Endothelial cell of umbilical vein (primary cell): ENCODE data around the gene SEPTIN10. TPM values are rescaled to one million over a fixed set of nuclear protein-coding genes. Genes with fewer than 3 reads are reported as not detected.

Experiments used
- BruUV-seq: library from RNA; stranded (reverse); fragments of 400-500 nt; replicated peaks from 2 replicates; lab custom pipeline; 2021; lab: Mats Ljungman, UMichigan
- CTCF ChIA-PET: fragments of 300-600, 350-600 bp; sonication (Branson Sonifier 250); formaldehyde crosslinking; loops from one replicate; lab custom pipeline; 2021; ENCODE audit warnings: antibody characterized with exemption, inconsistent platforms; lab: Charles Lee
- POLR2A ChIA-PET: fragments of 300-600, 350-600 bp; sonication (Branson Sonifier 250); formaldehyde crosslinking; loops from one replicate; lab custom pipeline; 2021; ENCODE audit warnings: antibody characterized with exemption, inconsistent platforms; lab: Charles Lee
- DNase-seq: peaks from one replicate; pipeline ENCODE4 v3.0.0-alpha.2; 2011; ENCODE audit warnings: low read depth, low spot score
- FAIRE-seq: peaks from 2 replicates; lab custom pipeline; 2011; peaks lifted over from hg19 to GRCh38; lab: Jason Lieb, UNC
- H2AFZ ChIP-seq: 2 replicates; pipeline ENCODE4 v1.6.0; 2012; ENCODE audit warnings: low read depth, low read length, control low read depth, inconsistent platforms
- H3K27ac ChIP-seq: 2 replicates; pipeline ENCODE4 v1.5.1; 2011; ENCODE audit warnings: low read depth, mild to moderate bottlenecking, control low read depth, low read length, moderate library complexity; ENCODE audit not compliant: insufficient read depth
- H3K27me3 ChIP-seq, 2 experiments: 2 replicates each; pipeline versions ENCODE4 v1.6.0 to v1.6.1; 2011; ENCODE audit warnings: low read length in 2 of 2, mixed read lengths in 1 of 2; ENCODE audit not compliant: control insufficient read depth in 2 of 2, insufficient read depth in 2 of 2
- H3K36me3 ChIP-seq, 2 experiments: 2 replicates in 1 of 2; 3 replicates in 1 of 2; pipeline ENCODE4 v1.5.1; 2011; ENCODE audit warnings: low read length in 2 of 2, mild to moderate bottlenecking in 1 of 2, moderate library complexity in 1 of 2; ENCODE audit not compliant: control insufficient read depth in 2 of 2, insufficient read depth in 2 of 2; ENCODE audit errors: extremely low read depth in 1 of 2
- H3K4me1 ChIP-seq: 3 replicates; pipeline ENCODE4 v1.5.1; 2011; ENCODE audit warnings: mild to moderate bottlenecking, low read length; ENCODE audit not compliant: control insufficient read depth, insufficient read depth; ENCODE audit errors: extremely low read depth
- H3K4me2 ChIP-seq: 2 replicates; pipeline ENCODE4 v1.6.1; 2011; ENCODE audit warnings: low read length, control low read depth, mixed read lengths; ENCODE audit not compliant: insufficient read depth
- H3K4me3 ChIP-seq, 3 experiments: fragments of 200-600 bp in 1 of 3; sonication (generic), shearing (Covaris generic) in 1 of 3; replicated peaks in 1 of 3; 2 replicates each; pipeline ENCODE4 v1.5.1; 2011 to 2016; ENCODE audit warnings: control low read depth in 3 of 3, low read length in 3 of 3, mild to moderate bottlenecking in 2 of 3, inconsistent platforms in 1 of 3, low read depth in 1 of 3, moderate library complexity in 1 of 3; ENCODE audit not compliant: insufficient read depth in 1 of 3
- H3K79me2 ChIP-seq: 2 replicates; pipeline ENCODE4 v1.6.0; 2012; ENCODE audit warnings: low read length, inconsistent platforms; ENCODE audit not compliant: control insufficient read depth, insufficient read depth
- H3K9ac ChIP-seq: replicated peaks from 2 replicates; pipeline ENCODE3; 2011; ENCODE audit warnings: low read length, control low read depth; ENCODE audit not compliant: insufficient read depth; ENCODE audit errors: extremely low read depth
- H3K9me1 ChIP-seq: replicated peaks from 3 replicates; pipeline ENCODE4 v1.6.0; 2011; ENCODE audit warnings: mild to moderate bottlenecking, low read length; ENCODE audit not compliant: control insufficient read depth, insufficient read depth; ENCODE audit errors: extremely low read depth
- H3K9me3 ChIP-seq: replicated peaks from 2 replicates; pipeline ENCODE4 v1.5.1; 2012; ENCODE audit warnings: low read length, inconsistent platforms; ENCODE audit not compliant: control insufficient read depth, insufficient read depth
- H4K20me1 ChIP-seq: replicated peaks from 2 replicates; pipeline ENCODE3; 2011; ENCODE audit warnings: mild to moderate bottlenecking, low read length; ENCODE audit not compliant: control insufficient read depth, insufficient read depth; ENCODE audit errors: extremely low read depth
- CTCF ChIP-seq, 2 donors: IDR thresholded peaks; 1 replicate in 1 of 2; 2 replicates in 1 of 2; pipeline ENCODE4 v1.5.1; 2011; ENCODE audit warnings: low read length in 2 of 2, mild to moderate bottlenecking in 2 of 2, moderate library complexity in 2 of 2, control low read depth in 1 of 2, inconsistent platforms in 1 of 2, low read depth in 1 of 2; ENCODE audit not compliant: insufficient read depth in 1 of 2; ENCODE audit errors: extremely low read depth in 1 of 2
- EZH2 ChIP-seq: IDR thresholded peaks from 2 replicates; pipeline ENCODE4 v1.6.1; 2012; ENCODE audit warnings: borderline replicate concordance, low read depth, mild to moderate bottlenecking, moderate library complexity, low read length, inconsistent platforms; ENCODE audit not compliant: severe bottlenecking
- FOS ChIP-seq: IDR thresholded peaks from 2 replicates; pipeline ENCODE4 v1.6.1; 2011; ENCODE audit warnings: mild to moderate bottlenecking, low read length, moderate library complexity, borderline replicate concordance; ENCODE audit not compliant: insufficient read depth
- GATA2 ChIP-seq: IDR thresholded peaks from 2 replicates; pipeline ENCODE4 v1.7.0; 2011; ENCODE audit warnings: low read depth, mild to moderate bottlenecking, moderate library complexity, mixed read lengths, low read length; ENCODE audit not compliant: insufficient read length, insufficient read depth
- JUN ChIP-seq: IDR thresholded peaks from 2 replicates; pipeline ENCODE4 v1.6.1; 2011; ENCODE audit warnings: borderline replicate concordance, low read depth; ENCODE audit not compliant: insufficient read length, insufficient read depth
- MAX ChIP-seq: IDR thresholded peaks from 2 replicates; pipeline ENCODE4 v1.6.1; 2011; ENCODE audit not compliant: insufficient read depth, insufficient read length
- MYC ChIP-seq: IDR thresholded peaks from one replicate; pipeline ENCODE4 v1.6.1; 2011; ENCODE audit warnings: mild to moderate bottlenecking, low read depth, low read length
- POLR2A ChIP-seq: IDR thresholded peaks from 2 replicates; pipeline ENCODE4 v1.6.1; 2012; ENCODE audit warnings: low read depth, mild to moderate bottlenecking, control low read depth, low read length
- POLR2AphosphoS5 ChIP-seq: IDR thresholded peaks from 2 replicates; pipeline ENCODE4 v1.6.1; 2012; ENCODE audit warnings: low read depth, mild to moderate bottlenecking, control low read depth, low read length, moderate library complexity; ENCODE audit not compliant: insufficient read depth
- dilution Hi-C: fragments of 300-500 bp; cut with MboI; formaldehyde crosslinking; loops from one replicate; pipeline ENCODE4 v1.15.0; 2019; ENCODE audit warnings: low sequenced_read_pairs; ENCODE audit not compliant: extremely low pct_ligation_motif_present
- intact Hi-C: fragments of 100-400 bp; cut with micrococcal nuclease; formaldehyde crosslinking; loops from one replicate; pipeline ENCODE4 v1.10.0; 2022
- polyA plus RNA-seq, 4 experiments: library from polyadenylated mRNA; depleted of rRNA in 3 of 4; stranded (reverse) in 3 of 4; unstranded in 1 of 4; fragments of >200 nt; gene quantifications; 2 replicates each; pipeline versions ENCODE4 v1.2.1 to v1.2.3, GENCODE V29; 2011 to 2012; ENCODE audit warnings: missing spikeins in 1 of 4
- total RNA-seq: library from RNA; stranded (reverse); gene quantifications from 2 replicates; pipeline ENCODE4 v1.2.3, GENCODE V29; 2021

Gene SEPTIN10
- total and polyA plus RNA-seq, 2 donors (not counting 3 experiments of a cell fraction or from before 2014, with no cell fraction given): 26.1 to 121 TPM

- TF ChIP-seq POLR2AphosphoS5 (no peak), MAX (no peak), GATA2 (no peak), FOS (no peak), POLR2A (no peak), CTCF (IDR thresholded peaks at IDR 0.05; ENCODE audit: extremely low read depth in 1 of 2, insufficient read depth in 1 of 2, low read depth in 1 of 2, low read length in 2 of 2) (no peak), EZH2 (no peak), MYC (no peak), JUN (no peak)
- H4K20me1 ChIP-seq: no peaks in the 10 kb centered on the region
- DNase-seq (no peak), FAIRE-seq (no peak)
- H3K79me2 ChIP-seq: no peaks in the 10 kb centered on the region
- H3K4me1 ChIP-seq: peaks cover 3% of the 10 kb centered on the region
- H3K36me3 ChIP-seq: peaks cover 3% of the 10 kb centered on the region in 2 experiments
- ChIA-PET CTCF (interaction anchor here (1.1 to 7.4 kb wide), 18 partner anchors 9 to 214 kb away, joined by 3 to 191 read pairs (median 6); partner anchors contain the start of genes SEPTIN10 and SOWAHC), POLR2A (interaction anchor here (0.7 kb wide), 1 partner anchor 67 kb away, joined by 3 read pairs; the partner anchor contains the start of genes SEPTIN10 and SOWAHC)
- BruUV-seq: no TSS peak
- no peaks in the 10 kb centered on the region for H3K9me3 ChIP-seq
- H3K4me3 ChIP-seq: no peak overlapping the region
- no peak overlapping the region for H3K27ac ChIP-seq
- H3K27me3 ChIP-seq: no peaks in the 10 kb centered on the region
- intact Hi-C loops: no loop called here
- no peaks in the 10 kb centered on the region for H3K9me1 ChIP-seq
- H2AFZ ChIP-seq: no peak overlapping the region
- H3K9ac ChIP-seq: no peak overlapping the region
- dilution Hi-C loops: no loop called here
- no peak overlapping the region for H3K4me2 ChIP-seq
These were observed 66.5 kb downstream of the SEPTIN10 start for GRCh38 chr2:109547280-109547679.
